ENCODE measurements around the gene SPCS1.
"Not testable (repeated sequence)": the region's sequence is repeated elsewhere in the genome, so short reads cannot be mapped to it uniquely, and the experiment has no call there.

Gene SPCS1

DNA sequence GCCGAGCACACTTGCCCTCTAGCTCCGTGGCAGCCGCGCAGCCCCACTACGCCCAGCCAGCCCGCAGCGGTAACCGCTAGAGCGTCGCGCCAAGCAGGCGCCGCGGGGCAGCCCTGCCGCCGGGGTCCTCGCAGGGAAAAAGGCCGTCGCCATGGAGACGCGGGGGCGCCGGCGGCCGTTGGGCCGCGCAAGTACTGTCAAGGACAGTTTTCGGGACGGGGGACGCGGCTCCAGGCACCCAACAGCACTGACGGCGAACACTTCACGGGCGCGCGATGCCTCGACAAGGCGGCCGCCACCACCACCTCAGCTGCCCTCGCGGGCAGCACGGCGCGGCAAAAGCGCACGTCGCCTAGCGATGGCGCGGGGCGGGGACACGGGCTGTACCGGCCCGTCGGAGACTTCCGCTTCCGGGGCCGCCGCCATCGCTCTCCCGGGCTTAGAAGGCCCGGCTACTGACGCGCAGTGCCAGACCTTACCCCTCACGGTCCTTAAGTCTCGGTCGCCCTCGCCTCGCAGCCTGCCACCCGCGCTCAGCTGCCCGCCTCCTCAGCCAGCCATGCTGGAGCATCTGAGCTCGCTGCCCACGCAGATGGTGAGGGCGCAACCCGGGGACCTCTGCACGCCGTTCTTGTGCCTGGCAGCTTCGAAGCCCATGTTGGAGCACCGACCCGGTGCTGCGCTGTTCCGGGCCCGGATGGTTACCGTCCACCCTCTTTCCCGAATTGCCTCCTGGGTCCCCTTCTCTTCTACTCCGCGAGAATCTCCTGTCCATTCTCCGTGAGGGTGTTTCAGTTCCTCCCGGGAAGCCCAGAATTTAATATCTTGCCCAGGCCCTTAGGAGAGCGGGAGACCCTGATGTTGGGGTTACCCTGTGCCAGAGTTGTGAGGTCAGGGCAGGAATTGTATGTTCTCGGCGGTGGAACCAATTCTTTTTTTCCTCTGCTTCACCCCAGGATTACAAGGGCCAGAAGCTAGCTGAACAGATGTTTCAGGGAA, at the start of gene SPCS1, which contains the start of gene GLT8D1:
TSS of gene SPCS1 (plus strand) at position 419 of the 999 bp plus-strand sequence. CDS start at position 560, 141 bp downstream.
TSS of gene GLT8D1 (minus strand) at position 104 of the 999 bp plus-strand sequence. CDS start 5,331 bp downstream, outside the sequence.
- no peaks in the 10 kb centered on the region for H3K9me3 Mint-ChIP-seq
- H3K36me3 Mint-ChIP-seq (ENCODE audit: low read depth), result peaks cover 62% of the 10 kb centered on the region
- peak; percentile 93 for DNase-seq
- H3K27me3 Mint-ChIP-seq, result no peaks in the 10 kb centered on the region
- peak within 1 kb of the TSS; percentile 97 for H3K4me3 Mint-ChIP-seq
- peak within 1 kb of the TSS; percentile 96 for H3K27ac Mint-ChIP-seq
- H3K4me1 Mint-ChIP-seq (ENCODE audit: low read depth), result peaks cover 37% of the 10 kb centered on the region

DNA sequence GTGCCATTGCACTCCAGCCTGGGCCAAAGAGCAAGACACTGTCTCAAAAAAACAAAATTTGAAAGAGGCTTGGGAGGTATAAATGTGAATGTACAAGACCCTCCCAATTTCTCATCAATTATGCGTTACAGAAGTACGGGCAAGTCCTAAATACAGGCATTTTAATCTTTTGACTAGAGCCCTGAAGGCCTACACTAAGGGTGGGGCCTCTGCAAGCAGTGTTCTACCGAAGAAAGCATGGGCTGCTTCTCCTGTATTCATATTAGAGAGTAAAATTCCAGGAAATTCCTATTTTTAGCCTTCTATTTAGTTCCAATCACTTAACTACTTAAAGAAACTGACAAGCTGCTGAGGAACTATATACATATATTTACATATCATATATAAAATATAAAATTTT, 45.9 kb upstream of the SPCS1 start:
- Mint-ChIP-seq H3K27ac (no peak overlapping the region), H3K36me3 (ENCODE audit: low read depth) (peaks cover 87% of the 10 kb centered on the region), H3K9me3 (no peaks in the 10 kb centered on the region), H3K4me1 (ENCODE audit: low read depth) (peaks cover 15% of the 10 kb centered on the region), H3K4me3 (no peak overlapping the region), H3K27me3 (no peaks in the 10 kb centered on the region)
- DNase-seq, result no peak

DNA sequence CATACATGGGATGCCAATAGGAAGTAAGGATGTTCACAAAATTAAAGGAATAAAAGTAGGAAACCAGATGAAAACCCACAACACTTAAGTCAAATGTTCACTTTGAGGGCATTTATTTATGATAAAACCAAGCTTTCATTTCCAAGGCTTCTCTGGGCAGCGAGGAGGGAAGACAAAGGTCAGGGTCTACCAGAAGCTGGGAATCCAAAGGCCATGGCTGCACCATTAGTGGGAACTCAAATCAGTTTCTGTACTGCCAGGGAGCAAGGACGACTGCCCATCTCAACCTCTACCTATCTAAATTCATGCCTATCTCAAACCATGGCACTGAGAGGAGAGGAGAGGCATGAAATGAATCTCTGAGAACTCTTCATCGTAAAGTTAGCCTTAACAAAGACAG, 42.8 kb upstream of the SPCS1 start:
- peaks cover 85% of the 10 kb centered on the region for H3K36me3 Mint-ChIP-seq (ENCODE audit: low read depth)
- H3K4me1 Mint-ChIP-seq (ENCODE audit: low read depth), result peaks cover 5% of the 10 kb centered on the region
- no peak overlapping the region for H3K4me3 Mint-ChIP-seq
- no peak for DNase-seq
- H3K27me3 Mint-ChIP-seq, result no peaks in the 10 kb centered on the region
- H3K27ac Mint-ChIP-seq, result peak overlapping the region; percentile 61
- H3K9me3 Mint-ChIP-seq, result no peaks in the 10 kb centered on the region

DNA sequence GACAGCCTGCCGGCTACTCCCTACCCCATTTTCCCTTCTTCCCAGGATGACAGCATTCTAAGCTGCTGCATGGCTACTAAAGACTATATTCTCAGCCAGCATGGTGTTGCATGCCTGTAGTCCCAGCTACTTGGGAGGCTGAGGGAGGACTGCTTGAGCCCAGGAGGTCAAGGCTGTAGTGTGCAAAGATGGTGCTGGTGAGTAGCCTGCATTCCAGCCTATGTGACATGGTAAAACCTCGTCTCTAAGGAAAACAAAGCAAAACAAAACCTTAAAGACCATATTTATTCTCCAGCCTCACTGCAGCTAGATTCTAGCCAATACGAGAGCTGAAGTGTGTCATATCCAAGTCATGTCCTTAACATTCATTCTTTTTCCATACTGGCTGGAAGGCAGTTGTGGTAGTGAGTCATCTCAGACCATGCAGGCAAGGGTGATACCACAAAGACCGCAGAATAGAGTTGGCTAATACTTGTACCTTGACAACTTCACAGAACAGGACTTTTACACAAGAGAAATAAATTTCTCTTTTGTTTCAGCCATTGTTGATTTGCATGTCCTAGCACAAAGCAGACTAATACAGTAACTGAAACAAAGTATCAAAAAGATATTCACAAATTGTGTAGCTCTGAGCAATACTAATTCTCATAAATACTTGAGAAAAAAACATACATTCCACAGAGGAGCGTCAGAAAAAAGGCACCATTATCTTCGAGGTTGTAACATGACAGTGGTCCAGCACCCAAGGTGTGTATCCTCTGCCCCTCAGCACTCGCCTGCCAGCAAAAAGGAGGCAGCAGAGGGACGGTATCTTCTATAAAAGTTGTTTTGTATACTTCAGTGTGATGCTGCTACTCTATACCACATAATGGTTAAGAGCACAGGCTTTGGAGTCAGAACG, 35.0 kb upstream of the SPCS1 start:
- peaks cover 42% of the 10 kb centered on the region for H3K4me1 Mint-ChIP-seq (ENCODE audit: low read depth)
- no peaks in the 10 kb centered on the region for H3K9me3 Mint-ChIP-seq
- DNase-seq, result peak; percentile 37
- no peaks in the 10 kb centered on the region for H3K27me3 Mint-ChIP-seq
- H3K4me3 Mint-ChIP-seq, result peak overlapping the region; percentile 52
- peak overlapping the region; percentile 95 for H3K27ac Mint-ChIP-seq
- H3K36me3 Mint-ChIP-seq (ENCODE audit: low read depth), result peaks cover 74% of the 10 kb centered on the region

DNA sequence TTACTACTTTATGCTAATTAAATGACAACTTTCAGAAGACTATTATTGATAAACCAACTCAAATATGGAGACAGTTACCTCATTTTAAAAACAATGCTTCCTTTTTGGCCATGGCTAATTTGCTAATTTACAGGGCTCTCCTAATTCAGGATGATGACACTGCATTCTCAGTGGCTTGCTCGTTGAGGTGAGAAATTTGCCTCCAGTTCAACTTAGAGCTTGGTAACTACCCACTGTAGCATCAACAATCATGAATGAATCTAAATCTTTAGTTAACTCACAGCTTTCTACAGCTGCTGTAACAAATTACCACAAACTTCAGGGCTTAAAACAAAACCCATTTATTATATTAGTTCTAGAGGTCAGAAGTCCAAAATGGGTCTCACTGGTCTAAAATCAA, 34.2 kb upstream of the SPCS1 start:
- Mint-ChIP-seq H3K4me1 (ENCODE audit: low read depth) (peaks cover 44% of the 10 kb centered on the region), H3K9me3 (no peaks in the 10 kb centered on the region), H3K4me3 (peak overlapping the region; percentile 43), H3K27ac (peak overlapping the region; percentile 95), H3K27me3 (no peaks in the 10 kb centered on the region), H3K36me3 (ENCODE audit: low read depth) (peaks cover 74% of the 10 kb centered on the region)
- no peak for DNase-seq

DNA sequence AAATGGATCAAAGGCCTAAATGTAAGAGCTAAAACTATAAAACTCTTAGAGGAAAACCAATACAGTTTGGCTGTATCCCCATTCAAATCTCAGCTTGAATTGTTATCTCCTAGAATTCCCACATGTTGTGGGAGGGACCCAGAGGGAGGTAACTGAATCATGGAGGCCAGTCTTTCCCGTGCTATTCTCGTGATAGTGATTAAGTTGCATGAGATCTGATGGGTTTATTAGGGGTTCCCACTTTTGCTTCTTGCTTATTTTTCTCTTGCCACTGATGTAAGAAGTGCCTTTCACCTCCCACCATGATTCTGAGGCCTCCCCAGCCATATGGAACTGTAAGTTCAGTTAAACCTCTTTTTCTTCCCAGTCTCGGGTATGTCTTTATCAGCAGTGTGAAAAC, 29.7 kb upstream of the SPCS1 start:
- not testable (repeated sequence) for H3K27me3 Mint-ChIP-seq, DNase-seq, H3K4me3 Mint-ChIP-seq, H3K9me3 Mint-ChIP-seq
- Mint-ChIP-seq H3K27ac (peak overlapping the region; percentile 7), H3K36me3 (ENCODE audit: low read depth) (peaks cover 82% of the 10 kb centered on the region), H3K4me1 (ENCODE audit: low read depth) (peaks cover 56% of the 10 kb centered on the region)

DNA sequence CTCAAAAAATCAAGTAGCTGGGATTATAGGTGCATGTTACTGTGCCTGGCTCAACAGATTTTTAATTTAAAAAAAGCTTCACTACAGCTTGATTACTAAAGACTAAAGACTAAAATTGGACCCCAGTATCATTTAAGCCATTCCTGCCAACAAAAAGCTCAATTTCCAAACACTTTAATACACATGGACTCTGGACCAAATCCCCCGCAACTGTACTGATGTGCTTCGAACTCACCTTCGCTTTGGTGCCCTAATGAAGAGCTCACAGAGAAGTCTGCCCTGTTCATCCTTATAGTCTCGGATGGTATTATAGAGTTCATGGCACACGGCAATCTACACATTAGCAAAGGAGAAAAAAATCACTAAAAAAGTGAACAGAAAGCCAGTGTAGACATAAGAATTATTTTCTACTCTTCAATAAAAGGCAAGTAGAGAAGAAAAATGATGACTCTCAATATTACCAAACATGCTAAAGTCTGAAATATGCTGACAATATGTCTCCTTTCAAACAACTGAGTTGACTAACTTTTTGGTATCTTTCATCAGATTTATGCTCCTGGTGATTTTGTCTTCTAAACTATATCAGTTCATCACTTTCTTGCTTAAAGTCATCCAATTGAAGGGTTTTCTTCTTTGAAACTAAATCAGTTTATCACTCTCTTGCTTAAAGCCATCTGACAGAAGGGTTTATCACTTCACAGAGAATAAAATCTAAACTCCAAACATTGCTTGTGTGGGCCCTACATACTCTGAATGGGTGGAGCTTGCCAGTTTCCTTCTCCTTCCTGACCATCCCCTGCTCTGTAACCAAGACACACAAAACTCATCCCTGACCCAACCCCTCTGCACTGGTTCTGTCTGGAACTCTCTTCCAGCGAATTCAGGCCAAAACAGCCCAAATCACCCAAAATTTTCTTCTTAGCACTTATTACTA, 27.4 kb upstream of the SPCS1 start:
- Mint-ChIP-seq H3K27ac (peak overlapping the region; percentile 96), H3K27me3 (no peaks in the 10 kb centered on the region), H3K9me3 (no peaks in the 10 kb centered on the region), H3K4me3 (no peak overlapping the region), H3K4me1 (ENCODE audit: low read depth) (peaks cover 58% of the 10 kb centered on the region), H3K36me3 (ENCODE audit: low read depth) (peaks cover 79% of the 10 kb centered on the region)
- DNase-seq, result no peak

DNA sequence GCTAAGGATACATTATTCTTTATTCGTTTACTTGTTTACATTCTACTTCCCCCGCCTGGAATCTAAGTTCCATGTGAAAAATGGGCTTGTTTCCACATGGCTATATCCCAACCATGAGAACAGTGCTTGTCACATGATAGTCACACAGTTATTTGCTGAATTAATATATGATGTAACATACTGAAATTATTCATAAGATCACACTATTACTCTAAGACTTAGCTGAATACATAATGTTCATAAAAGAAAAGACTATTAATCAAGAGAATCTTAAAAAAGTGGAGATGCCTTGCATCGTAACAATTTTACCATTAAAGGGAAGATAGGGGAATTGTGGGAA, 26.7 kb upstream of the SPCS1 start:
- Mint-ChIP-seq H3K9me3 (no peaks in the 10 kb centered on the region), H3K27ac (peak overlapping the region; percentile 96), H3K36me3 (ENCODE audit: low read depth) (peaks cover 78% of the 10 kb centered on the region), H3K27me3 (no peaks in the 10 kb centered on the region), H3K4me3 (no peak overlapping the region), H3K4me1 (ENCODE audit: low read depth) (peaks cover 64% of the 10 kb centered on the region)
- no peak for DNase-seq

DNA sequence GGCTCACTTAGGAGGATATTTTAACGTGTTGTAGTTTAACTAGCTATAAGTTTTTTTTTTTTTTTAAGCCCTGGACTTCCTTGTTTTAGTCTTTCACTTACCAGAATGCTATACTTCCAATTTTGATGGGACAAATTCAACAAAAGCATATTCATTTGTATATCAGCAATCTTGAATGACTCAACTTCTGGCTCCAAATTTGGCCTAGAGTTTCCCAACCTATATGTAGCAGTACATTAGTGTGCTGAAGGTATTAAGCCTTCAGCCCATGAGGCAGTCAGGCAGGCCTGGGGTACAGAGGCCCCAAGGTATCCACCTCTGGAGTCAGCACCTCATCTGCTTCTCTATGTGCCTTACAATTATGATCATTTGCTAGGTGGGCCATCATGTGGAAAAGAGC, 26.1 kb upstream of the SPCS1 start:
- DNase-seq, result no peak
- H3K4me3 Mint-ChIP-seq, result peak overlapping the region; percentile 4
- H3K36me3 Mint-ChIP-seq (ENCODE audit: low read depth), result peaks cover 83% of the 10 kb centered on the region
- H3K9me3 Mint-ChIP-seq, result no peaks in the 10 kb centered on the region
- no peaks in the 10 kb centered on the region for H3K27me3 Mint-ChIP-seq
- H3K4me1 Mint-ChIP-seq (ENCODE audit: low read depth), result peaks cover 70% of the 10 kb centered on the region
- peak overlapping the region; percentile 96 for H3K27ac Mint-ChIP-seq

DNA sequence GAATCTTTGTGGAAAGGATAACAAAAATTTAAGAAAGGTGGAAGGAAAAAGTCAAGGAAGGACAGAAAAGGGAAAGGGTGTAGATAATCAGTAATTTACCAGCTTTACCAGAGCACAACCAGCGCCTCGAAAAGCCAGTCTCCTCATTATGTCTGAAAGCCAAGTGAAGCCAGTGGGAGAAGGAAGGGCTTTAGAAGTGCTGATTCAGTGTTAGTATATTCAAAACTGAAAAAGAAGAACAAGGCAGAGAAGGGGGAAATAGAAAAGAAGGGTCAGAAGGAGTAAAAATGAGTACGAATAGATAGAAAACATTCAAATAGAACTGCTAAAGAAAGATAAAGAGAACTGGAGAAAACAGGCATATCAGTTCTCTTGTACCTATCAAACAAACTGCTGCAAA, 24.3 kb upstream of the SPCS1 start:
- H3K27me3 Mint-ChIP-seq, result no peaks in the 10 kb centered on the region
- H3K36me3 Mint-ChIP-seq (ENCODE audit: low read depth), result peaks cover 81% of the 10 kb centered on the region
- peaks cover 62% of the 10 kb centered on the region for H3K4me1 Mint-ChIP-seq (ENCODE audit: low read depth)
- H3K9me3 Mint-ChIP-seq, result no peaks in the 10 kb centered on the region
- peak overlapping the region; percentile 96 for H3K27ac Mint-ChIP-seq
- no peak for DNase-seq
- peak overlapping the region; percentile 63 for H3K4me3 Mint-ChIP-seq

DNA sequence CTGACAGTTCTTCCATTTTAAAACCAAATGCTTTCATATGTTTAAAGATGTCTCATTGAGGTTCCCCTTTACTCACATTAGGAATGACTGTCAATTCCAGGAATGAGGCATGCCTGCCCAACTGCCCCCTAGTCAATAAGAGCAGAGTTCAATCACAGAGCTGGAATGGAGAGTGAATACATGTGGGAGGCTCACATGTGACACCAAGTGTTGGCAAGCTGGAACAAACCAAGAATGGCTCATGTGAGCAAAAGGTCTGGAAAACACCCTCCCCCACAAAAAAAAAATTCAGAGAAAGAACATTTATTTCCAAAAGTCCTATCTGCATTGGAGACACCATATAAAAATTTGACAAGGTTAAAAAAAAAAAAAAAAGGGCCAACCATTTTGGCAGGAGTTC, 23.9 kb upstream of the SPCS1 start:
- Mint-ChIP-seq H3K27ac (peak overlapping the region; percentile 96), H3K27me3 (no peaks in the 10 kb centered on the region), H3K4me3 (peak overlapping the region; percentile 63), H3K36me3 (ENCODE audit: low read depth) (peaks cover 81% of the 10 kb centered on the region), H3K9me3 (no peaks in the 10 kb centered on the region), H3K4me1 (ENCODE audit: low read depth) (peaks cover 62% of the 10 kb centered on the region)
- no peak for DNase-seq

DNA sequence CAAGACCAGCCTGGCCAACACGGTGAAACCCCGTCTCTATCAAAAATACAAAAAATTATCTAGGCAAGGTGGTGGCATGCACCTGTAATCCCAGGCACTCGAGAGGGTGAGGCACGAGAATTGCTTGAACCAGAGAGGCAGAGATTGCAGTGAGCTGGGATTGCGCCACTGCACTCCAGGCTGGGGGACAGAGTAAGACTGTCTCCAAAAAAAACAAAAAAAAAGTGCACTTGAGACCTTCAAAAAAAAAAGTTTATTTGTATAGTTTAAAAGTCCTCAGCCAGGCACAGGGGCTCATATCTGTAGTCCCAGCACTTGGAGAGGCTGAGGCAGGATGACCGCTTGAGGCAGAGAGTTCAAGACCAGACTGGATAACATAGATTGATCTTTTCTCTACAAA, 22.3 kb upstream of the SPCS1 start:
- H3K36me3 Mint-ChIP-seq (ENCODE audit: low read depth), result peaks cover 82% of the 10 kb centered on the region
- peak overlapping the region; percentile 86 for H3K4me3 Mint-ChIP-seq
- peak overlapping the region; percentile 94 for H3K27ac Mint-ChIP-seq
- no peak for DNase-seq
- H3K4me1 Mint-ChIP-seq (ENCODE audit: low read depth), result peaks cover 73% of the 10 kb centered on the region
- H3K9me3 Mint-ChIP-seq, result no peaks in the 10 kb centered on the region
- no peaks in the 10 kb centered on the region for H3K27me3 Mint-ChIP-seq

DNA sequence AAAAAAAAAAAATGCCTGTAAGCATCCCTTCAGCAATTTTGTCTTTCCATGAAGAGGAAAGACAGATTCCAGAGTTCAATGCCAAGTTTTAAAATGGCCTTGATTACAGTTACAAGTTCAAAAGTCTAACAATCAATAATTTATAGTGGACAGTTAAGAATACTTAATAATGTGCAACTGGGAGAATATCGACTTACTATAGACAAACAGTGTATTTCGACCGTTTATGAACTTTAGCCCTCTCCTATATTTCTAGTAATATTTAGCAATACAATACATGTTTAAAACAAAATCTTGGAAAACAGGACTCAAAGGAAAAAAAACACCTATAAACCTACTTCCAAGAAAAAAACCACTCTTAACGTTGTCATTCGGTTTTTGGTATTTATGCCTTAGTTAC, 21.7 kb upstream of the SPCS1 start:
- no peak for DNase-seq
- peaks cover 73% of the 10 kb centered on the region for H3K4me1 Mint-ChIP-seq (ENCODE audit: low read depth)
- peak overlapping the region; percentile 94 for H3K27ac Mint-ChIP-seq
- H3K9me3 Mint-ChIP-seq, result no peaks in the 10 kb centered on the region
- peaks cover 82% of the 10 kb centered on the region for H3K36me3 Mint-ChIP-seq (ENCODE audit: low read depth)
- no peaks in the 10 kb centered on the region for H3K27me3 Mint-ChIP-seq
- H3K4me3 Mint-ChIP-seq, result peak overlapping the region; percentile 86

DNA sequence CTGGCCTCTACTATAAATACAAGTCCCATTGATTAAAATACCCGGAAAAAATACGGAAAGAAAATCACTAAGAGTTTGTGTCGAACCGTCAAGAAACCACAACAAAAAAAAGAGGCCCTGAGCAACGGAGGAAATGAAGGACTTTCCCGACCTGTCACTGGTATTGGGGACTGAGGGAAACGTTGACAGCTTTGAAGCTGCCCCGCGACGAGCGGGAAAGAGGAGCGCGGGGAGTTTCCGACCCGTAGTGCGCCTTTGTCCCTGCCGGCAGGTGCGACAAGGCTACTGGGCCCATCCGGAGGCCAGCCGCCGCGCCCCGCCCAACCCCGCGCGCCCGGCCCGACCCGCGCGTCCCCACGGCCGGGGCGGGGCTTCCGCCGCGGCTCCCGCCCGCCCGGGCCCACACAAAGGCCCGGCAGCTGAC, 20.6 kb upstream of the SPCS1 start:
- H3K36me3 Mint-ChIP-seq (ENCODE audit: low read depth), result peaks cover 82% of the 10 kb centered on the region
- H3K4me1 Mint-ChIP-seq (ENCODE audit: low read depth), result peaks cover 73% of the 10 kb centered on the region
- H3K9me3 Mint-ChIP-seq, result no peaks in the 10 kb centered on the region
- H3K27me3 Mint-ChIP-seq, result no peaks in the 10 kb centered on the region
- peak overlapping the region; percentile 94 for H3K27ac Mint-ChIP-seq
- peak overlapping the region; percentile 86 for H3K4me3 Mint-ChIP-seq
- peak; percentile 89 for DNase-seq

All from activated T-cell treated with anti-CD3 and anti-CD28 coated beads, Interleukin-2, amount 50 U/mL, for 24 hours (primary cell).